Activated naive CD4-positive, alpha-beta T cell treated with anti-CD3 and anti-CD28 coated beads for 36 hours (primary cell): ENCODE results near the gene RASGRP3. TPM values are rescaled to one million over a fixed set of nuclear protein-coding genes. Genes with fewer than 3 reads are reported as not detected.
"Not testable (repeated sequence)": the region's sequence is repeated elsewhere in the genome, so short reads cannot be mapped to it uniquely, and the experiment has no call there.

Experiments
- CTCF ChIA-PET: fragments of 350-600 bp; sonication (Branson Sonifier 250); formaldehyde crosslinking; loops from one replicate; lab custom pipeline; 2021; ENCODE audit warnings: antibody characterized with exemption; lab: Charles Lee
- DNase-seq: peaks from one replicate; pipeline ENCODE4 v3.0.0-alpha.2; 2020
- H3K27ac Mint-ChIP-seq: one replicate; pipeline ENCODE4 v1.8.0; 2021; ENCODE audit warnings: mild to moderate bottlenecking, mixed read lengths
- H3K27me3 Mint-ChIP-seq: one replicate; pipeline ENCODE4 v1.8.0; 2021; ENCODE audit warnings: low read depth, mixed read lengths
- H3K36me3 Mint-ChIP-seq: one replicate; pipeline ENCODE4 v1.8.0; 2021; ENCODE audit warnings: low read depth, mixed read lengths
- H3K4me1 Mint-ChIP-seq: one replicate; pipeline ENCODE4 v1.8.0; 2021; ENCODE audit warnings: low read depth, mixed read lengths
- H3K4me3 Mint-ChIP-seq: one replicate; pipeline ENCODE4 v1.8.0; 2021; ENCODE audit warnings: mild to moderate bottlenecking, moderate library complexity, mixed read lengths
- H3K9me3 Mint-ChIP-seq: one replicate; pipeline ENCODE4 v1.8.0; 2021; ENCODE audit warnings: mixed read lengths
- intact Hi-C: fragments of 100-400 bp; cut with micrococcal nuclease; formaldehyde crosslinking; loops from one replicate; pipeline ENCODE4 v1.15.1; 2023
- total RNA-seq, 2 experiments: library from RNA; stranded (reverse); gene quantifications; one replicate each; pipeline ENCODE4 v1.2.3, GENCODE V29; 2021

RASGRP3 gene
- total RNA-seq, 2 experiments from 2014 or later: 1.9 to 2.3 TPM

GRCh38 chr2:33462512-33462911 lies 13.9 kb upstream of the RASGRP3 start:
- H3K27ac Mint-ChIP-seq, CTCF ChIA-PET, H3K27me3 Mint-ChIP-seq: not testable (repeated sequence)

GRCh38 chr2:33467413-33467812 lies 9.0 kb upstream of the RASGRP3 start:
- Mint-ChIP-seq H3K4me3 (no peak overlapping the region), H3K27me3 (no peaks in the 10 kb centered on the region), H3K9me3 (no peaks in the 10 kb centered on the region), H3K4me1 (no peaks in the 10 kb centered on the region), H3K27ac (no peak overlapping the region), H3K36me3 (no peaks in the 10 kb centered on the region)
- intact Hi-C loops: no loop called here
- DNase-seq: no peak
- CTCF ChIA-PET: interaction anchor here (0.7 kb wide), 1 partner anchor 127 kb away, joined by 3 read pairs; no protein-coding TSS in a partner anchor

More at GRCh38 chr2:33462512-33462911, 13.9 kb upstream of the RASGRP3 start:
- H3K9me3 Mint-ChIP-seq, H3K36me3 Mint-ChIP-seq, DNase-seq, intact Hi-C loops, H3K4me1 Mint-ChIP-seq, H3K4me3 Mint-ChIP-seq: not testable (repeated sequence)

- DNase-seq: no peak
- Mint-ChIP-seq H3K27me3 (no peaks in the 10 kb centered on the region), H3K36me3 (no peaks in the 10 kb centered on the region), H3K27ac (no peak overlapping the region), H3K4me1 (no peaks in the 10 kb centered on the region), H3K9me3 (no peaks in the 10 kb centered on the region), H3K4me3 (no peak overlapping the region)
- intact Hi-C loops: no loop called here
- CTCF ChIA-PET: no interaction called here
These were observed 7.2 kb upstream of the RASGRP3 start for GRCh38 chr2:33469238-33469637.

DNA sequence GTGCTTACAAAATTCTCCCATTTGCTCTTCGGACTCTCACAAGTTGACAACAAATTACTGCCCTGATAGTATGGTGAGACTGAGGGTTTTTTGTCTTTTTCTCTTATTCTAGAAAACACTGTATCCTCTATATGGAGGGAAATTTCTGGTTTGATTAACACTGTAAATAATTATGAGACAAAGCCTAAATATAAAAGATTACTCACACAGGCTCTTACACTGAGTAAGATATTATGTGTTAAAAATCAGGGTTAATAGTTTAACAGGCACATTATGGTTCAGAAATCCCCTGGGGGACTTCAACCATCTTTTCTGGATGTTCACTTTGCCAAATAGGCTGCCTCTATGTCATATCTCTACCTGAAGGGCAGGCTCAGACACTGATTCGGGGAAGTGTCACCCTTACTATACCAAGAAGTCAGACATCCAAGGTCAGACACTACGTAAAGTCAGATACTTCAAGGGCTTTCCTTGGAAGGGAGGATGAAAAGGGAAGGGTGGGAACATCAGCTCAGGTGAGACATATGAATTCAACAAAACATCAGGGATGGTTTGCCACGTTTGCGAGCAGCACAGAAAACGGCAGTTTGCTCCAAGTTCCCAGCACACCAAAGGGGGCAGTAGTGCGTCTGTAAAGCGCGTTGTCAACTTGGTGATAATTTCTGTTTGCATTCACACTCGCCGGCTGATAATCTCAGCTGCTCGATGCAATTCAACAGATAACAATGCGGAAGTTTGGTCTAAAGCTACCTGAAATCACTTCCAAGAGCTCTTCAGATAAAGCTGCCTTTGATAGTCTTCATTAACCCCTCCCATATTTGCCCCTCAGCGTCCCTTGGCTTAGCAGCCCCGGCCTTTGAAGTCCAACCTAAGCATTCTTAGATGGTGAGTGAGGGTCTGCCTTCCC lies 972 bp upstream of the RASGRP3 start:
- Mint-ChIP-seq H3K36me3 (no peaks in the 10 kb centered on the region), H3K27me3 (no peaks in the 10 kb centered on the region), H3K27ac (peak overlapping the region; percentile 91), H3K4me3 (peak overlapping the region; percentile 81), H3K4me1 (peaks cover 25% of the 10 kb centered on the region), H3K9me3 (no peaks in the 10 kb centered on the region)
- intact Hi-C loops: loop anchor here (1.0 to 10.0 kb wide), 8 partner anchors 22 to 1411 kb away; partner anchors contain the start of genes FAM98A, SPAST and TTC27
- CTCF ChIA-PET: interaction anchor here (0.6 to 1.9 kb wide), 14 partner anchors 10 to 118 kb away, joined by 3 to 19 read pairs (median 3); no protein-coding TSS in a partner anchor
- peak; percentile 89 for DNase-seq

DNA sequence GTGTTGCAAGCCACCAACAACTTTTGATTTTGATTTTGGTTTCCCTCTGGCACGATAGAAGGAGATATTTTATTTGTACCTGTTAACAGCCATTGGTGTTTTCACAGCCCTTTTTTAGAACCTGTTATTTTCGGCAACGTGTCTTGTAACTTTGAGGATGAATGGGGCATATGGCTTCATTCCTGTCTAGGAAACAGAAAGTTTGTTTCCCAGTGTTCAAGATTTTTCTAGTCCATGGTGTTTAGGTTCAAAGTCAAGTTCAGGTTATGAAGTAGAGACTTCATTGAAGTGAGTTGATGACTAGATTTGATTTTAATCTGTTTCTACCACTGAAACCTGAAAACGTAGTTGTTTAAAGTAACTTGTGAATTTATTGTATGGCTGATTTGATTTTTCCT lies 343 bp downstream of the RASGRP3 start:
- H3K4me3 Mint-ChIP-seq: peak overlapping the region; percentile 81
- DNase-seq: no peak
- intact Hi-C loops: loop anchor here (1.0 to 10.0 kb wide), 7 partner anchors 12 to 1412 kb away; partner anchors contain the start of genes SPAST and TTC27
- CTCF ChIA-PET: interaction anchor here (0.6 to 1.9 kb wide), 5 partner anchors 11 to 117 kb away, joined by 3 to 11 read pairs (median 5); no protein-coding TSS in a partner anchor
- H3K27ac Mint-ChIP-seq: peak overlapping the region; percentile 91
- peaks cover 25% of the 10 kb centered on the region for H3K4me1 Mint-ChIP-seq
- H3K27me3 Mint-ChIP-seq: no peaks in the 10 kb centered on the region
- H3K36me3 Mint-ChIP-seq: no peaks in the 10 kb centered on the region
- no peaks in the 10 kb centered on the region for H3K9me3 Mint-ChIP-seq

- Mint-ChIP-seq H3K27ac (peak overlapping the region; percentile 91), H3K9me3 (no peaks in the 10 kb centered on the region), H3K4me3 (peak overlapping the region; percentile 81), H3K36me3 (no peaks in the 10 kb centered on the region), H3K4me1 (peaks cover 25% of the 10 kb centered on the region), H3K27me3 (no peaks in the 10 kb centered on the region)
- peak; percentile 34 for DNase-seq
- intact Hi-C loops: loop anchor here (1.0 to 10.0 kb wide), 5 partner anchors 11 to 1413 kb away; partner anchors contain the start of genes SPAST and TTC27
- CTCF ChIA-PET: interaction anchor here (0.6 to 1.9 kb wide), 4 partner anchors 11 to 106 kb away, joined by 3 to 8 read pairs (median 3); no protein-coding TSS in a partner anchor
These were observed 1.3 kb downstream of the RASGRP3 start for GRCh38 chr2:33477473-33478468.

- H3K36me3 Mint-ChIP-seq: no peaks in the 10 kb centered on the region
- no peaks in the 10 kb centered on the region for H3K9me3 Mint-ChIP-seq
- H3K27ac Mint-ChIP-seq: no peak overlapping the region
- CTCF ChIA-PET: interaction anchor here (1.9 kb wide), 1 partner anchor 104 kb away, joined by 8 read pairs; no protein-coding TSS in a partner anchor
- intact Hi-C loops: loop anchor here (5.0 to 10.0 kb wide), 3 partner anchors 854 to 1414 kb away; partner anchors contain the start of genes SPAST and TTC27
- H3K4me3 Mint-ChIP-seq: no peak overlapping the region
- H3K27me3 Mint-ChIP-seq: no peaks in the 10 kb centered on the region
- peaks cover 34% of the 10 kb centered on the region for H3K4me1 Mint-ChIP-seq
- DNase-seq: no peak
These were observed 2.7 kb downstream of the RASGRP3 start for GRCh38 chr2:33478968-33479731.

GRCh38 chr2:33482518-33482917 lies 6.1 kb downstream of the RASGRP3 start:
- Mint-ChIP-seq H3K9me3 (peaks cover 5% of the 10 kb centered on the region), H3K36me3 (peaks cover 5% of the 10 kb centered on the region), H3K4me3 (no peak overlapping the region), H3K27me3 (no peaks in the 10 kb centered on the region), H3K4me1 (peaks cover 20% of the 10 kb centered on the region), H3K27ac (no peak overlapping the region)
- CTCF ChIA-PET: no interaction called here
- intact Hi-C loops: no loop called here
- DNase-seq: no peak

- Mint-ChIP-seq H3K4me1 (peaks cover 23% of the 10 kb centered on the region), H3K27ac (no peak overlapping the region), H3K4me3 (no peak overlapping the region), H3K27me3 (no peaks in the 10 kb centered on the region), H3K9me3 (peaks cover 5% of the 10 kb centered on the region), H3K36me3 (peaks cover 5% of the 10 kb centered on the region)
- CTCF ChIA-PET: interaction anchor here (0.6 kb wide), 2 partner anchors 36 to 86 kb away, joined by 3 read pairs; no protein-coding TSS in a partner anchor
- intact Hi-C loops: loop anchor here (1.0 kb wide), 1 partner anchor 13 kb away; no protein-coding TSS in a partner anchor
- DNase-seq: no peak
These were observed 7.7 kb downstream of the RASGRP3 start for GRCh38 chr2:33484042-33484621.

- intact Hi-C loops: no loop called here
- no peak overlapping the region for H3K4me3 Mint-ChIP-seq
- peaks cover 5% of the 10 kb centered on the region for H3K9me3 Mint-ChIP-seq
- CTCF ChIA-PET: interaction anchor here (2.3 kb wide), 1 partner anchor 9 kb away, joined by 6 read pairs; no protein-coding TSS in a partner anchor
- H3K36me3 Mint-ChIP-seq: peaks cover 5% of the 10 kb centered on the region
- H3K4me1 Mint-ChIP-seq: peaks cover 23% of the 10 kb centered on the region
- H3K27me3 Mint-ChIP-seq: peaks cover under 1% of the 10 kb centered on the region
- no peak overlapping the region for H3K27ac Mint-ChIP-seq
- no peak for DNase-seq
These were observed 8.6 kb downstream of the RASGRP3 start for GRCh38 chr2:33485051-33485450.
